WTC11 (cell line): Measurements from ENCODE around the gene SCYGR1. TPM values are rescaled to one million over a fixed set of nuclear protein-coding genes. Genes with fewer than 3 reads are reported as not detected.

Experiments used
- ATAC-seq: fragments of 200-7000 bp; cut with Tn5 transposase; 2 replicates; pipeline ENCODE4 v1.10.0; 2021; ENCODE audit warnings: mild to moderate bottlenecking, moderate library complexity
- CTCF ChIA-PET: fragments of 300-600 bp; sonication (Branson Sonifier 250); formaldehyde crosslinking; loops from one replicate; lab custom pipeline; 2021; ENCODE audit warnings: antibody characterized with exemption; lab: Charles Lee
- POLR2A ChIA-PET: fragments of 350-600 bp; sonication (Branson Sonifier 250); formaldehyde crosslinking; loops from one replicate; lab custom pipeline; 2021; ENCODE audit warnings: antibody characterized with exemption; lab: Charles Lee
- DNase-seq: peaks from one replicate; pipeline ENCODE4 v3.0.0; 2021; ENCODE audit warnings: low spot score
- H3K27ac Mint-ChIP-seq: 2 replicates; pipeline ENCODE4 v1.8.0; 2021; ENCODE audit warnings: mixed read lengths
- H3K27me3 Mint-ChIP-seq: 2 replicates; pipeline ENCODE4 v1.8.0; 2021; ENCODE audit warnings: low read depth, mild to moderate bottlenecking, moderate library complexity, mixed read lengths
- H3K36me3 Mint-ChIP-seq: 2 replicates; pipeline ENCODE4 v1.8.0; 2021; ENCODE audit warnings: mixed read lengths
- H3K4me1 Mint-ChIP-seq: 2 replicates; pipeline ENCODE4 v1.8.0; 2022; ENCODE audit warnings: mixed read lengths
- H3K4me3 Mint-ChIP-seq: 2 replicates; pipeline ENCODE4 v1.8.0; 2021; ENCODE audit warnings: mild to moderate bottlenecking, moderate library complexity, mixed read lengths
- H3K9me3 Mint-ChIP-seq: 2 replicates; pipeline ENCODE4 v1.8.0; 2021; ENCODE audit warnings: mixed read lengths
- CREB1 ChIP-seq: sonication (generic); formaldehyde crosslinking; IDR thresholded peaks from 2 replicates; pipeline ENCODE4 v1.8.0; 2023; ENCODE audit warnings: mild to moderate bottlenecking, missing genetic modification reagents
- CREM ChIP-seq: sonication (generic); formaldehyde crosslinking; IDR thresholded peaks from 2 replicates; pipeline ENCODE4 v1.8.1; 2022; ENCODE audit warnings: mild to moderate bottlenecking, missing genetic modification reagents, moderate library complexity
- FOXP1 ChIP-seq: sonication (generic); formaldehyde crosslinking; IDR thresholded peaks from 2 replicates; pipeline ENCODE4 v1.8.0; 2022; ENCODE audit warnings: missing genetic modification reagents, mild to moderate bottlenecking, moderate library complexity, borderline replicate concordance
- IRF2 ChIP-seq: sonication (generic); formaldehyde crosslinking; IDR thresholded peaks from 2 replicates; pipeline ENCODE4 v1.8.0; 2022; ENCODE audit warnings: low read depth, missing genetic modification reagents, borderline replicate concordance
- RELA ChIP-seq: sonication (generic); formaldehyde crosslinking; IDR thresholded peaks from 2 replicates; pipeline ENCODE4 v1.8.1; 2022; ENCODE audit warnings: missing genetic modification reagents, mild to moderate bottlenecking, borderline replicate concordance
- TCF7 ChIP-seq: sonication (generic); formaldehyde crosslinking; IDR thresholded peaks from 2 replicates; pipeline ENCODE4 v1.8.0; 2022; ENCODE audit warnings: mild to moderate bottlenecking, low read depth, missing genetic modification reagents, moderate library complexity
- TEAD1 ChIP-seq: sonication (generic); formaldehyde crosslinking; IDR thresholded peaks from 2 replicates; pipeline ENCODE4 v1.8.0; 2022; ENCODE audit warnings: mild to moderate bottlenecking, missing genetic modification reagents
- TEAD4 ChIP-seq: sonication (generic); formaldehyde crosslinking; IDR thresholded peaks from 2 replicates; pipeline ENCODE4 v1.8.0; 2022; ENCODE audit warnings: mild to moderate bottlenecking, missing genetic modification reagents
- USF2 ChIP-seq: sonication (generic); formaldehyde crosslinking; IDR thresholded peaks from 2 replicates; pipeline ENCODE4 v1.8.1; 2023; ENCODE audit warnings: mild to moderate bottlenecking, missing genetic modification reagents, moderate library complexity
- ZNF138 ChIP-seq: sonication (generic); formaldehyde crosslinking; conservative IDR thresholded peaks from 2 replicates; pipeline ENCODE4 v1.8.1; 2022; ENCODE audit warnings: mild to moderate bottlenecking, moderate library complexity, missing genetic modification reagents
- ZNF317 ChIP-seq: sonication (generic); formaldehyde crosslinking; IDR thresholded peaks from 2 replicates; pipeline ENCODE4 v1.8.1; 2023; ENCODE audit warnings: low read depth, mild to moderate bottlenecking, moderate library complexity, missing genetic modification reagents, borderline replicate concordance
- ZNF416 ChIP-seq: fragments of 250-450 bp; sonication (Bioruptor Pico); IDR thresholded peaks from 2 replicates; pipeline ENCODE4 v1.9.0; 2021; ENCODE audit warnings: mild to moderate bottlenecking, inconsistent platforms
- ZNF425 ChIP-seq: fragments of 250-450 bp; sonication (Bioruptor Pico); conservative IDR thresholded peaks from 2 replicates; pipeline ENCODE4 v1.9.0; 2021; ENCODE audit warnings: mild to moderate bottlenecking
- ZSCAN18 ChIP-seq: fragments of 250-450 bp; sonication (Bioruptor Pico); IDR thresholded peaks from 2 replicates; pipeline ENCODE4 v2.1.2; 2022; ENCODE audit warnings: mild to moderate bottlenecking, moderate library complexity
- total RNA-seq: library from RNA; stranded (reverse); gene quantifications from 3 replicates; pipeline ENCODE4 v1.2.3, GENCODE V29; 2021
- TF ChIP-seq, protein P1 (sequence below): sonication (generic); formaldehyde crosslinking; IDR thresholded peaks from 2 replicates; pipeline ENCODE4 v1.8.0; 2022; ENCODE audit warnings: mild to moderate bottlenecking, missing genetic modification reagents
- TF ChIP-seq, protein P2 (sequence below): fragments of 250-450 bp; sonication (Bioruptor Pico); IDR thresholded peaks from 2 replicates; pipeline ENCODE4 v1.8.0; 2021; ENCODE audit warnings: mild to moderate bottlenecking
- TF ChIP-seq, protein P3 (sequence below): sonication (generic); formaldehyde crosslinking; IDR thresholded peaks from 2 replicates; pipeline ENCODE4 v1.8.1; 2022; ENCODE audit warnings: missing genetic modification reagents, borderline replicate concordance
- TF ChIP-seq, protein P4 (sequence below): fragments of 200-600 bp; IDR thresholded peaks from 2 replicates; pipeline ENCODE4 v1.8.0; 2022; ENCODE audit warnings: antibody characterized with exemption
- TF ChIP-seq, protein P5 (sequence below): sonication (generic); formaldehyde crosslinking; conservative IDR thresholded peaks from 2 replicates; pipeline ENCODE4 v1.8.1; 2023; ENCODE audit warnings: mild to moderate bottlenecking, low read depth, missing genetic modification reagents, moderate library complexity

The SCYGR1 gene
- total RNA-seq, 1 experiment from 2014 or later: not detected

DNA sequence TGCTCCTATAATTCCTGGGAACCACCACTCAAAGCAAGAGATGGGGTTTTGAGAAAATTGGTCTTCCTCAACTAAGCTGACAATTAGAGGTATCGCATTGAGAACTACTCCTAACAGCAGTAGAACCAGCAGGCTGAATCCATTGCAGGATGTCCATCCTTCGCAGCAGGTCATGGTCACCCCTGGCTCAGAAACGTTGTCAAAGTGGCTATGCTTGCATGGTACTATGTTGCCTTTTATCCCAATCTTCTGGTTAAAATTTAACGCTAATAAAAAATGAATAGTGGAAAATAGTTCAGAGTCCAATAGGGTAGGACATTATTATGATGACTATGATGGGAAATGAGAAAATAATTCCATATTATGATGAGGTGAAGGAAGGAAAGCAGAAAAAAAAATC, 8.7 kb downstream of the SCYGR1 start, which contains the start of gene TM4SF20:
TM4SF20 (minus strand) TSS at position 212 of the 400 bp plus-strand sequence; CDS start at position 174, 38 bp downstream.
- CTCF ChIA-PET: interaction anchor here (0.6 kb wide), 1 partner anchor 245 kb away, joined by 4 read pairs; no protein-coding TSS in a partner anchor
- no peak for DNase-seq
- Mint-ChIP-seq H3K36me3 (no peaks in the 10 kb centered on the region), H3K4me1 (peaks cover 9% of the 10 kb centered on the region), H3K27me3 (no peaks in the 10 kb centered on the region), H3K9me3 (no peaks in the 10 kb centered on the region), H3K4me3 (no peak within 1 kb of the TSS), H3K27ac (no peak within 1 kb of the TSS)
- POLR2A ChIA-PET: no interaction called here
- TF ChIP-seq ZSCAN18 (CRISPR knock-in tag): no peak
- no peak for TF ChIP-seq ZNF416 (CRISPR knock-in tag)
- TF ChIP-seq ZNF138 (CRISPR knock-in tag): no peak
- TF ChIP-seq, protein P1, sequence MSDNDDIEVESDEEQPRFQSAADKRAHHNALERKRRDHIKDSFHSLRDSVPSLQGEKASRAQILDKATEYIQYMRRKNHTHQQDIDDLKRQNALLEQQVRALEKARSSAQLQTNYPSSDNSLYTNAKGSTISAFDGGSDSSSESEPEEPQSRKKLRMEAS (CRISPR knock-in tag): no peak
- TF ChIP-seq, protein P2, sequence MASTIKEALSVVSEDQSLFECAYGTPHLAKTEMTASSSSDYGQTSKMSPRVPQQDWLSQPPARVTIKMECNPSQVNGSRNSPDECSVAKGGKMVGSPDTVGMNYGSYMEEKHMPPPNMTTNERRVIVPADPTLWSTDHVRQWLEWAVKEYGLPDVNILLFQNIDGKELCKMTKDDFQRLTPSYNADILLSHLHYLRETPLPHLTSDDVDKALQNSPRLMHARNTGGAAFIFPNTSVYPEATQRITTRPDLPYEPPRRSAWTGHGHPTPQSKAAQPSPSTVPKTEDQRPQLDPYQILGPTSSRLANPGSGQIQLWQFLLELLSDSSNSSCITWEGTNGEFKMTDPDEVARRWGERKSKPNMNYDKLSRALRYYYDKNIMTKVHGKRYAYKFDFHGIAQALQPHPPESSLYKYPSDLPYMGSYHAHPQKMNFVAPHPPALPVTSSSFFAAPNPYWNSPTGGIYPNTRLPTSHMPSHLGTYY (CRISPR knock-in tag): no peak
- no peak for TF ChIP-seq IRF2 (CRISPR knock-in tag)
- TF ChIP-seq, protein P3, sequence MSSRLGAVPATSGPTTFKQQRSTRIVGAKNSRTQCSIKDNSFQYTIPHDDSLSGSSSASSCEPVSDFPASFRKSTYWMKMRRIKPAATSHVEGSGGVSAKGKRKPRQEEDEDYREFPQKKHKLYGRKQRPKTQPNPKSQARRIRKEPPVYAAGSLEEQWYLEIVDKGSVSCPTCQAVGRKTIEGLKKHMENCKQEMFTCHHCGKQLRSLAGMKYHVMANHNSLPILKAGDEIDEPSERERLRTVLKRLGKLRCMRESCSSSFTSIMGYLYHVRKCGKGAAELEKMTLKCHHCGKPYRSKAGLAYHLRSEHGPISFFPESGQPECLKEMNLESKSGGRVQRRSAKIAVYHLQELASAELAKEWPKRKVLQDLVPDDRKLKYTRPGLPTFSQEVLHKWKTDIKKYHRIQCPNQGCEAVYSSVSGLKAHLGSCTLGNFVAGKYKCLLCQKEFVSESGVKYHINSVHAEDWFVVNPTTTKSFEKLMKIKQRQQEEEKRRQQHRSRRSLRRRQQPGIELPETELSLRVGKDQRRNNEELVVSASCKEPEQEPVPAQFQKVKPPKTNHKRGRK: no peak
- TF ChIP-seq TEAD1: no peak
- TF ChIP-seq, protein P4, sequence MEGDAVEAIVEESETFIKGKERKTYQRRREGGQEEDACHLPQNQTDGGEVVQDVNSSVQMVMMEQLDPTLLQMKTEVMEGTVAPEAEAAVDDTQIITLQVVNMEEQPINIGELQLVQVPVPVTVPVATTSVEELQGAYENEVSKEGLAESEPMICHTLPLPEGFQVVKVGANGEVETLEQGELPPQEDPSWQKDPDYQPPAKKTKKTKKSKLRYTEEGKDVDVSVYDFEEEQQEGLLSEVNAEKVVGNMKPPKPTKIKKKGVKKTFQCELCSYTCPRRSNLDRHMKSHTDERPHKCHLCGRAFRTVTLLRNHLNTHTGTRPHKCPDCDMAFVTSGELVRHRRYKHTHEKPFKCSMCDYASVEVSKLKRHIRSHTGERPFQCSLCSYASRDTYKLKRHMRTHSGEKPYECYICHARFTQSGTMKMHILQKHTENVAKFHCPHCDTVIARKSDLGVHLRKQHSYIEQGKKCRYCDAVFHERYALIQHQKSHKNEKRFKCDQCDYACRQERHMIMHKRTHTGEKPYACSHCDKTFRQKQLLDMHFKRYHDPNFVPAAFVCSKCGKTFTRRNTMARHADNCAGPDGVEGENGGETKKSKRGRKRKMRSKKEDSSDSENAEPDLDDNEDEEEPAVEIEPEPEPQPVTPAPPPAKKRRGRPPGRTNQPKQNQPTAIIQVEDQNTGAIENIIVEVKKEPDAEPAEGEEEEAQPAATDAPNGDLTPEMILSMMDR: no peak
- TF ChIP-seq ZNF317 (CRISPR knock-in tag): no peak
- TF ChIP-seq ZNF425 (CRISPR knock-in tag): no peak
- TF ChIP-seq TEAD4 (CRISPR knock-in tag): no peak
- TF ChIP-seq TCF7 (CRISPR knock-in tag): no peak
- no peak for TF ChIP-seq CREB1
- TF ChIP-seq FOXP1 (CRISPR knock-in tag): no peak
- TF ChIP-seq USF2 (CRISPR knock-in tag): no peak
- TF ChIP-seq, protein P5, sequence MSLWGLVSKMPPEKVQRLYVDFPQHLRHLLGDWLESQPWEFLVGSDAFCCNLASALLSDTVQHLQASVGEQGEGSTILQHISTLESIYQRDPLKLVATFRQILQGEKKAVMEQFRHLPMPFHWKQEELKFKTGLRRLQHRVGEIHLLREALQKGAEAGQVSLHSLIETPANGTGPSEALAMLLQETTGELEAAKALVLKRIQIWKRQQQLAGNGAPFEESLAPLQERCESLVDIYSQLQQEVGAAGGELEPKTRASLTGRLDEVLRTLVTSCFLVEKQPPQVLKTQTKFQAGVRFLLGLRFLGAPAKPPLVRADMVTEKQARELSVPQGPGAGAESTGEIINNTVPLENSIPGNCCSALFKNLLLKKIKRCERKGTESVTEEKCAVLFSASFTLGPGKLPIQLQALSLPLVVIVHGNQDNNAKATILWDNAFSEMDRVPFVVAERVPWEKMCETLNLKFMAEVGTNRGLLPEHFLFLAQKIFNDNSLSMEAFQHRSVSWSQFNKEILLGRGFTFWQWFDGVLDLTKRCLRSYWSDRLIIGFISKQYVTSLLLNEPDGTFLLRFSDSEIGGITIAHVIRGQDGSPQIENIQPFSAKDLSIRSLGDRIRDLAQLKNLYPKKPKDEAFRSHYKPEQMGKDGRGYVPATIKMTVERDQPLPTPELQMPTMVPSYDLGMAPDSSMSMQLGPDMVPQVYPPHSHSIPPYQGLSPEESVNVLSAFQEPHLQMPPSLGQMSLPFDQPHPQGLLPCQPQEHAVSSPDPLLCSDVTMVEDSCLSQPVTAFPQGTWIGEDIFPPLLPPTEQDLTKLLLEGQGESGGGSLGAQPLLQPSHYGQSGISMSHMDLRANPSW (CRISPR knock-in tag): no peak
- no peak for TF ChIP-seq CREM
- no peak for TF ChIP-seq RELA
- ATAC-seq: no peak
